Measurements from ENCODE around the gene CYFIP2.
A peak's percentile ranks its signal among the peaks of the same experiment; 100 is the strongest.
"Not testable (repeated sequence)": the region's sequence is repeated elsewhere in the genome, so short reads cannot be mapped to it uniquely, and the experiment has no call there.

The CYFIP2 gene

DNA sequence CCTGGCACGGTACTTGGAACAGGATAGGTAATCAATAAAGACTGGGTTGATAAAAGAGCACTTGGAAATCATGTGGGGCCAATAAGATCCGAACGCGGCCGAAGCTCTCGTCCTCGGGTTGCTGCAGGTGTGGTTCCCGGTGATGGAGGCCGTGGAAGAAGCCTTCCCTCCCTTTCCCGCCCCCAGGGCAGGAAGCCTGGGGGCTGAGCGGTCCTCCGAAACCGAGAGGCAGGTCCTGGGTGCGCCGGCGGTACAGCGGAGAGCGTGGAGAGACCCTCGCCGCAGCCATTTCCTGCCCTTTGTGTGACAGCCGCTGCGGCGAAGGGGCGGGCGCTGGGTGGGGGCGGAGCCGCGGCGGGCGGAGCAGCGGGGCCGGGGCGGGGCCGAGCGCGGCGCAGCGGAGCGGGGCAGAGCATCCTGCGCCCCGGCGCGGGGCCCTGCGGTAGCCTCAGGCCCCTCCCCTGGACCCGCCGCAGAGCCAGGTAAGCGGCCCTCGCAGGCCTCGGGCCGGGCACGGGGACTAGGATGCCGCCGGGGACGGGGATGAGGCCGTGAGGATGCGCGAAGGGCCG is at the start of gene CYFIP2:
Gene CYFIP2, plus strand, starts transcription at position 410 of the 572 bp plus-strand sequence. CDS start 19,239 bp downstream, outside the sequence.
- peak; percentile 75 for DNase-seq (ENCODE audit: low spot score)

GRCh38 chr5:157216391-157217142 is 49.4 kb upstream of the CYFIP2 start:
- no peak for DNase-seq (ENCODE audit: low spot score)

GRCh38 chr5:157217289-157218024 is 48.5 kb upstream of the CYFIP2 start:
- DNase-seq (ENCODE audit: low spot score), result no peak

DNA sequence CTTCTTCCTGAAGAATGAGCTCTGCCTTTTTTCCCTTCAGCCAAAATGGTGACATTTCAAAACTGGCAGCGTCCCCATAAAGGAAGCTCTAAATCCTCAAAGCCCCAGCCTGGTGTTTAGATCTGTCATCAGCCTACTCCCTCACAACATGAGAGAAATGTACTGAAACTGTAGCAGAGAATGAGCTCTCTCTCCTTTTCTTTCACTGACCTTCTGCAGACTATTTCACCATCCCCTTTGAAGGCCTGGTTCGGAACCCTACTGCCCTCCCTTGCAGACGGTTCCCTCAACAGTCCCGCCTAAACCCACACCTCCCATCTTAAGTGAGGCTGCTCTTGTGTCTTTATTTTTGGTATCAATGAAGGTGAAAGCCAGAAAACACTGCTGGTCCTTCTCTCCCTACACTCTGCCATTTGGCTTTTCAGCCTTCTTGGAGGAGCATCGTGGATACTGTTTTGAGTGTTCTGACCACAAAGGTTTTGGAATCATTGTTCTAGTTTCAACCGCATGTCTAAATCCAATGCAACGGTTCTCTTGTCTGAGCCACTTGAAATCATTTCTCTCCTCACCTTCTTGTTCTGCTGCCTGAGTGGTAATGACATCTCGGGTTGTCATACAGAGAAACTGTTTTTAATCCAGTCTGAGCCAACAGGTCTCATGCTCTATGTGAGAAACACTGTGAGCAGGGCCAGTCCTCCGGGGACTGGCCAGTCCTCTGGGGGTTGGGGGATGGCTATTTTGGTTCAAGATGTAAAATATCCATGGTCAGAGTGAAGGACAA is 46.2 kb upstream of the CYFIP2 start:
- DNase-seq (ENCODE audit: low spot score), result no peak

DNA sequence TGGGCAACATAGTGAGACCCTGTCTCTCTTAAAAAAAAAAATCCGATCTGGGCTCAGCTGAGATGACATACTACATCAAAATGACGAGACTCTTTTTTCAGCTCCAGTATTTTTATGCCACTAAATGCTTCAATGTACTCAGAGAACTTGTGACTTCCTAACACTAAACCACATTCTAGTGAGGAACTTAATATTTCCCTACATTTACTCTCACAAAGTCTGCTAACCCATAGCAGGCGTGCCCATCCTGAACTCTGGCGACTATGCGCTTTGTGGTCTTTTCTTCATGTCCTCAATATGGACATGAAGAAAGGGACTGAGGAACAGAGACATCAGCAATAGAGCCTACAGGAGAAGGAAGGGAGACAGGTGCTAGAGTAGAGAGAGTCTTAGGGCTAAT is 44.0 kb upstream of the CYFIP2 start:
- DNase-seq (ENCODE audit: low spot score), result no peak

DNA sequence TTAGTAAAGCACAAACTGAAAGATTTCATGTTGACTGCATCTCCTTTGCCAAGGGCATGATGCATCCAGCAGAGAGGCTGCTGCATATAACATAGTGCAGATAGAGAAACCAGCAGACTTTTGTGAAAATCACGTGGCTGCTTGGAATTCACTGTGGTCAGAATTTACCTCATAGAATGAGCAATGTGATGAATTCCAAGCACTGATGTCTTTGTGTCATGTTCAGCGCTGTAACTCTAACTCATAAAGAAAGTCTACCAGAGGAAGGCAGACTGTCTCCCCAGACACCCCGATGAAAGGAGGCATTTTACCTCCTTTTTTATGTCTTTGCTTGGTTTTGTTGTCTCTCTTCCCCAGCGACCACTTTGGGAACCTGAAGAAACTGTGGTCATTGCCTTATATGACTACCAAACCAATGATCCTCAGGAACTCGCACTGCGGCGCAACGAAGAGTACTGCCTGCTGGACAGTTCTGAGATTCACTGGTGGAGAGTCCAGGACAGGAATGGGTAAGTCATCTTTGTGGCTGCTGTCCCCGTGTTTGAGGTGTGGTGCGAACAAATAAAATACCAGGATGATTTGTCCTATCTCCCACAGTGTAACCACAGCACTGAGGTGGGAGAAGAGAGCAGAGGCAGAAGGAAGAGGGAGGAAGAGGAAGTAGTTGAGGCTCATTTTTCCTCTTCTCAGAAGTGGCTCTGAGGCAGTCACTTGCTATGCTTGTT is 43.3 kb upstream of the CYFIP2 start:
- DNase-seq (ENCODE audit: low spot score), result no peak

- no peak for DNase-seq (ENCODE audit: low spot score)
Observed at GRCh38 chr5:157225469-157226422, 40.2 kb upstream of the CYFIP2 start.

DNA sequence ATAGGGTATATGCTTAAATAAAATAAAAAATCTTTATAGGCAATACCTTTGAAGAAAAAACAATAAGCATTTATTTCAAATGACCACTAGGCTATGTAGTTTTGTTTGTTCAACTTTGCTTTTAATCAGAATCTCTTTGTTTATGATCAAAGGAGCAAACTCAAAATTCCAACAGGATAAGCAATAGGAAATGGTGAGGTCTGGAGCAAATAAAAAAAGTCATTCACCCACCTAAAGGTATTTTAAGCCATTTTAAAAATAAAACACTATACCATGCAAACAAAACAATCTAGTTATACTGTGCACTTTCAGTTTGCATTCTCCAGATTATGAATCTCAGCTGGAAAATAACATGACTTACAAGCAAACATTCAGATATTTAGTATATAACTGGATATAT is 35.3 kb upstream of the CYFIP2 start:
- DNase-seq (ENCODE audit: low spot score), result no peak

DNA sequence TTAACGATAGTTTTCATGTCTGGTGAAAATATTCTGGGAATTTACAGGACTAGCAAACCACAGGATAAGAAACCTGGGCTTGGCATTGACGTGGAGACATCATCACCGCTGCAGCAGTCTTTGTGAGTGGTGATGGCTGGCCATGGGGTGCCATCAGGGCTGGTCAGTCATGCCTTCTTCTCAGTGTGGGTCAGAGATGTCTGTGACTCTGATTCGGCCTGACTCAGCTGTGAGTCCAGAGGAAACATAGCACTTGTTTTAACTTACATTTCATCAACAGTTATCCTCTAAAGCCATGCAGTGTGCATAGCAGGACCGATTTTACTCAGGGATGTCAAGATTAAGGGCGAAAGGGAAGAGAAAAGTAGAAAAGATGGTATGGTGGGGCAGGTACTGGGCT is 33.2 kb upstream of the CYFIP2 start:
- DNase-seq (ENCODE audit: low spot score), result no peak

- no peak for DNase-seq (ENCODE audit: low spot score)
Observed at GRCh38 chr5:157233515-157233914, 32.4 kb upstream of the CYFIP2 start.

GRCh38 chr5:157236423-157236822 is 29.5 kb upstream of the CYFIP2 start:
- DNase-seq (ENCODE audit: low spot score), result no peak

GRCh38 chr5:157241483-157241882 is 24.4 kb upstream of the CYFIP2 start:
- DNase-seq (ENCODE audit: low spot score), result no peak

GRCh38 chr5:157244704-157245103 is 21.2 kb upstream of the CYFIP2 start:
- not testable (repeated sequence) for DNase-seq (ENCODE audit: low spot score)

DNA sequence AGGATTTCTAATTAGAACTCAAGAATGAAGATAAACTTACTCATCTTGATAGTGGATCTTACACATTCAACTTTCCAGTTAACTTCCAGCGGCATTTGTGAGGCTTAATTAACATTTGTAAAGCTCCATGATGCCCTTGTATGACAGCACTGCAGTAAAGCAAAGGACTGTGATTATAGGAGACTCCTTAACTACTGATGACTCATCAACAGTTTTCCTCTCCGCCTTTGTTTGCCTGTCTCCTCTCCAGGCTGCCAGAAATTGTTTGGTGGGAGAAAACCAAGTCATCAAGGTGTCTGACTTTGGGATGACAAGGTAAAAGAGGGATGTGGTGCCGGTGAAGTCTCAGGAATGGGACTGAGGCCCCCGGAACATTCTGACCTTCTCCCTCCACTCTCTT is 20.4 kb upstream of the CYFIP2 start:
- no peak for DNase-seq (ENCODE audit: low spot score)

DNA sequence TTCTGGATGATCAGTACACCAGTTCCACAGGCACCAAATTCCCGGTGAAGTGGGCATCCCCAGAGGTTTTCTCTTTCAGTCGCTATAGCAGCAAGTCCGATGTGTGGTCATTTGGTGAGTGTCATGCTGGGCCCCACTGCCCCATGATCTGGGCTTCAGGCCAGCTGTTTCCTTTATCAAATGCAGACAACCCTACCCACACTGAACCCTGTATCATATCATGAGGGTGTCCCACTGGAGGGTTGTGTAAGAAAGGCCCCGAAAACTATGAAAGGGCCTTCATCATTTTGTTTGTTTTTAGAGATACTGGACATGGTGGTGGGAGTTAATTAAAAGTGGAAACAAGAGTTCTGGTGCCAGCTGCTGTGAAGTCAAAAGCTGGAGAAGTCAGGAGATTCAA is 20.0 kb upstream of the CYFIP2 start:
- no peak for DNase-seq (ENCODE audit: low spot score)

DNA sequence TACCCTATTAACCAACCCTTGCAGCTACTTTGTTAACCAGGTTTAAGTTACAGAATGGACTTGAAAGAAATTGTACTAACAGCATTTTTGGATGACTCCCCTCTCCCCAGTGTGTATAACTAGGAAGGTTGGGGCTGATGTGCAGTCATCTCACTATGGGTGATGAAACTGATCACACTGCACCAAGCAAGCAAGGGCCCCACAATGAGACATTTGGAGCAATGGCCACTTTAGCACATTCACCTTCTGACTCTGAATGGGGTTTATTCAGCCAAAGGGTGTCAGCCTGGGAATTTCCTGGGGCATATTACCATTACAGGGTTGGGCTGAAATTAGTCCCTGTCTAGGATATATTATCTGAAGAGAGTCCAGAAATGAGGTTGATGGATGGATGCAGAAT is 18.7 kb upstream of the CYFIP2 start:
- DNase-seq (ENCODE audit: low spot score), result no peak

- no peak for DNase-seq (ENCODE audit: low spot score)
Observed at GRCh38 chr5:157248821-157249470, 17.0 kb upstream of the CYFIP2 start.

- peak; percentile 9 for DNase-seq (ENCODE audit: low spot score)
Observed at GRCh38 chr5:157252711-157253465, 13.0 kb upstream of the CYFIP2 start.

DNA sequence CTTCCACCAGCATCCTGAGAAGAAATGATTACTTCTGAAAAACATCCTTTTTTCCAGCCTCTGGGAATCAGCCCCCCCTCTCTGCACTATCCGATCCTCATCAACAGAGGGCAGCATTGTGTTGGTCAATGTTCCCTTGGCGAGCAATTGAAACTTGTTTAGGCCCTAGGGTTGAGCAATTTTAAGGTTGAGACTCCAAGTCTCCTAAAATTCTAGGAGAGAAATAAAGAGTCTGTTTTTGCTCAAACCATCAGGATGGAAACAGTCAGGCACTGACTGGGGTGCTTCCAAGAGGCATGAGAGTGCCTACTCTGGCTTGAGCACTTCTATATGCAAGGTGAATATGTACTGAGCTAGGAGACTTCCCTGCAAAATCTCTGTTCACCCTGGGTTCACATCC is 12.4 kb upstream of the CYFIP2 start:
- DNase-seq (ENCODE audit: low spot score), result peak; percentile 67
